DMS53 treated with DMSO at 0.1 percent for 48 hours (cell line): ENCODE measurements around the gene CDKN2AIP.
A peak's percentile ranks its signal among the peaks of the same experiment; 100 is the strongest.
"Not testable (repeated sequence)": the region's sequence is repeated elsewhere in the genome, so short reads cannot be mapped to it uniquely, and the experiment has no call there.

ENCODE experiments used
- DNase-seq: peaks from one replicate; lab custom pipeline; 2025; ENCODE audit not compliant: unreplicated experiment; lab: John Stamatoyannopoulos, UW

CDKN2AIP gene

DNA sequence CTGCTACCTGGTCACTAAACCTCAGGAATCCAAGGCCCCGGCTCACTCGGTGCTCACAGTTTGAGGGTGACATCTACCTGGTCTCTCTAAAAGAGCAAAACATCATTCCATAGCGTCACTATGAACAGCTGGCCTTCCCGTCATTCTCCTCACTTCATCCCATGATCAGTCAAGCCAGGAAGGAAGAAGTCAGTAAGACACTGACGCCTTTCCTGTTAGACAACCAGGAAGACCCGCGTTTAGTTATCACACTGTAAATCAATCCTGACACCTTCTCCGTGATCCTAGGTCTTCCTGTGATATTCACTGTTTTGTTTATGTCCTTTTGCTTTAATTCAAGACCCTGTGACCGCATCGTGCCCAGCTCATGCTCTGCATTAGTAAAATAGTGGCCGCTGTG, 31.6 kb upstream of the CDKN2AIP start:
- DNase-seq: no peak

DNA sequence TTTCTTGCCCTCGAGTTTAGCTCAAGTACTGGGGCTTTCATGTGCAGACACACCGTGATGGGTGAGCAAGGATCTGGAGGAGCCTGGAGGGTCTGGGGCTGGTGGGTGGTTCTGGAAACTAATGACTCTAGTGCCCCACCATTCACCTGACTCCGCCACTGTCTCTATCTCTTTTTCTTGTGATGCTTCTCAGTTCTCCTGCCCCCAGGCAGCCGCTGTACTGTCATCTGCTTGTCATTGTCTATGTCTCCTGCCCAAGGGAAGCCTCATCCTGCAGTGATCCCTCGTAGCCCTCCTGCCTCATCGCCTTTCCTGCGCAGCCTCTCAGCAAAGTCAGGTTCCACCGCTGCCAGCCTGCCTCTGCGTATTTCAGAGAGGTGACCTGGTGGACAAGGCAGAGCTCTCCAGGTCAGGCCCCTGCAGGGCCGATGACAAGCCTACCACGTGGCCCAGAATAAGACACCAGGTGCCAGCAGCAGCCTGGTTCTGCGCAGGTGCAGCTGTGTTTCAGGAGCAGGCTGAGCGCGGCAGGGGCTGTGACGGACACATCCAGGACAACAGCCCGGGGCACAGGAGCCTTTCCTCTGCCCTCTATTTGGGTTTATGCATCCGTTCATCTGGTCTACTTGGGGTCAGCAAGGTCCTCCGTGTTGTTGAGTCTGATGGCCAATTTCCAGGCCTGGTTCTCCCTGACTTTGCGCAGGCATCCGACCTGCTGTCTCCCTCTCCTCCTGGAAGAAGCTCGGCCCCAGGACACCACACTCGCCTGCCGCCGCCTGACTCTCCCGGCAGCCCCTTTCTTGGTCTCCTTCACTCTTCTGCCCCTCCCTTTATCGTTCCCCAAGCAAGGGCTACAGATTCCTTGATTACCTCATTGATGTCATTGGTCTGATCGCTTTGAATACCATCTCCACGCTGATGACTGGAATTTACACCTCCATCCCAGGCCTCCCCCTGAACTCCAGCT, 30.9 kb upstream of the CDKN2AIP start:
- DNase-seq: no peak

DNA sequence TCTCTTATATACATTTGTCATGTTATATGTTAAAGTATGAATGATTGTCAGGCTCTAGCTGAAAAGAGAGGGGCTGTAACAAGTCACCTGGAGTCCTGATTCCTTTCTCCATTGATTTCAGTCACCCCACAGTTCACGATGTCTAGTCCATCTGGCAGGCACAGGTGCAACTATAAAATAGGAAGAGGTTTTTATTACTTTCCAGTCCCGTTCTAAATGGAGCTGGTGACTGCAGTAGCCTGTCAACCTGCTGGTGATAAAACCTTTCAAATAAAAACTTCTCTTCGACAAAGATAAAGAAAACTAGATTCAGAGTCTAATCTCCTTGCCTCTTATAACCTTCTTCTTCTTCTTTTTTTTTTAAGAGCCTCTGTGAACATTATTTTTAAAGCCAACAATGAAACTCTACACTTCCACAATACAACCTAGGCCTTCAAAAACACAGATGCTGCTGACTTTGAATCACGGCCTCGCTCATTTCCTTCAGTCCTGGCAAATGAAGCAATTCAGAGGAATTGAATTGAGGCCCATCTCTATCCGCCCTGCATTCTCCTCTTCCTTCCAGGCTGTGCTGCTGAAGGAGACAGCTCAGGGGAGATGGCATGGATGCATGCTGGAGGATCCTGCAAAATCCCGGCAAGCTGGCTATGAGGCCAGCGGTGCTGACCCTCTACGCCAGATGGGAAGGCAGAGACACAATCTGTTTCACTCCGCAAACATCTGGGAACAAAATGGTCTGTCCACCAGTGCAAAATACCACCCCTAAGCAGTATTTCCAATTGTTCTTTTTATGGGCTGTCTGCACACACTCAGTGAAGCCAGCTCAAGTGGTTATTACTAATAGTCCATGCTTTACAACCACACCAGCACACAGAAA, 27.3 kb upstream of the CDKN2AIP start:
- DNase-seq: no peak

DNA sequence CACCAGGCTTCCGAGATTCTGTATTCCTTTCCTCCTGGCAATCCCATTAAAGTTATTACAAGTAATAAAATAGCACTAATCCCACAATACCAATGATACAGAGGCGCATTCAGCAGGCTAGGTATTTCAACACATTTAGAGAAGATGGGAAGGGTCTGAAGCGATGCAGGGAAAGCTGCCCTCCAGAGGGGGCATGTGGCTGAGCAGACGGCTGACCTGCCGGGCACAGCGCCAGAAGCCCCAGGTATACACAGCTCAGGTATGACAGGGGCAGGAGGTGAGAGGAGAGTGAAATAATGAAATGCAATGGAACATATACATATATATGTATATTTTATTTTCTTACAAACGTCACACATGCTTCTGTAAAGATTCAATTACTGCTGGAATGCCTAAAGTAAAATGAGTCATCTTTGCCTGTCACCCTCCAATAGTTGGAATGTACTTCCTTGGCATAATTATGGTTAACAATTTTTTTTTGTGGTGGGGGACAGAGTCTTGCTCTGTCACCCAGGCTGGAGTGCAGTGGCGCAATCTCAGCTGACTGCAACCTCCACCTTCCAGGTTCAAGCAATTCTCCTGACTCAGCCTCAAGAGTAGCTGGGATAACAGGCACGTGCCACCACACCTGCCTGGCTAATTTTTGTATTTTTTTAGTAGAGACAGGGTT, 21.3 kb upstream of the CDKN2AIP start:
- no peak for DNase-seq

DNA sequence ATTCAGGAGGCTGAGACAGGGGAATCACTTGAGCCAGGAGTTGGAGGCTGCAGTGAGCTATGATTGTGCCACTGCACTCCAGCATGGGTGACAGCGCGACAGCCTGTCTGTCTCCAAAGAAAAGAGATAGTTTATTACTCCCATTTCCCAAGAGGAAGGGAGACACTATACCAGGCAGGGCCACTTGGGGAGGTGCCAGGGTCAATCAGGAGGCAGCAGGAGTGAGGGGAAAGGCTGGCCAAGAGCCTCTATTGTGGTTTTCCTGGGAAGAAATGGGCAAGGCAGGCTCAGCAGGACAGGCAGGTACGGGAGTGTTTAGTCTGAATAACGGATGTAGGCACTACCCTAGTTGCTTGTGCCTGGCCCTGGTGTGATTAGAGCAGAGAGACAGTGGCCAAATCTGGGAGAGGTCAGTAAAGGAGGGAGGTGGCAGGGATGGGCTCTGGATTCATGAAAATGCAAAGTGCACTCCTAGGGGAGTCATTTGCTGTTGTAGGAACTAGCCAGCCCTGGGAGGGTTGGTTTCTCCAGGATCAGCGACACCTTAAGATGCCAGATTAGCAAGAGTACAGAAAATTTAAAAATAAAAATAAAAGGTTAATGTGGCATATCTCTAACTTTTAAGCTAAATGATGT, 20.2 kb upstream of the CDKN2AIP start:
- no peak for DNase-seq

DNA sequence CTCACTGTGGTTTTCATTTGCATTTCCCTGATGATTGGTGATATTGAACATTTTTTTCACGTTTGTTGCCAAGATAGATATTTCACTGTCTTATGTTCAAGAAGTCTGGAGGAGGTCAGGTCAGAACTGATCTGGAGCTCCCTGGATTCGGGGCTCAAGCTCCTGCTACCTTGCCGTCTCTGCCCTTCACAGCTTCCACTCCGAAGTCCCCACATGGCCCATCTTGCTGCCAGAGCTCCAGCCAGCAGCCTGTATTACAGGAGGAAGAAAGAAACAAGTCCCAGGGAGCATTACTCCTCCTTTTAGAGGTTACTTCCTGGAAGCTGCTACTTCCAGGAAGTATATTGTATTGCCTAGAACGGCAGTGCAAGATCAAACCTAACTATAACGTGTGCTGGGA, 17.9 kb upstream of the CDKN2AIP start:
- DNase-seq: no peak

DNA sequence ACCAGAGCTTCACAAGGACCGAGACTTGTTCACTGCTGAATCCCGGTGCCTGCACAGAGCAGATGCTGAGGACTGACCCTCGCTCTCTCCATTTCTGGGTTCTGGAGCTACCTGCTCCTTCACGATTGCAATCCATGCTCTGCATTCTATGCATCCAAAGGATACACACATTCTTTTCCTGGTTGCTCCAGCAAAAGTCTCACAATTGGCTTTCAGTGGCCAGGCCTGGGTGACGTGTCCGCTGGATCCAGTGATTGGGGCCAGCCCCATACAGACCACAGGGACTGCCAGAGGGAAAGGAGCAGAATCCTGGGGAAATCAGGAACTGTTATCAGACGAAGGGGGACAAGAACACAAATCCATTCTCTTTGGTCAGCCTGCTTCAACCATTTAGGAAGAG, 14.9 kb upstream of the CDKN2AIP start:
- no peak for DNase-seq

DNA sequence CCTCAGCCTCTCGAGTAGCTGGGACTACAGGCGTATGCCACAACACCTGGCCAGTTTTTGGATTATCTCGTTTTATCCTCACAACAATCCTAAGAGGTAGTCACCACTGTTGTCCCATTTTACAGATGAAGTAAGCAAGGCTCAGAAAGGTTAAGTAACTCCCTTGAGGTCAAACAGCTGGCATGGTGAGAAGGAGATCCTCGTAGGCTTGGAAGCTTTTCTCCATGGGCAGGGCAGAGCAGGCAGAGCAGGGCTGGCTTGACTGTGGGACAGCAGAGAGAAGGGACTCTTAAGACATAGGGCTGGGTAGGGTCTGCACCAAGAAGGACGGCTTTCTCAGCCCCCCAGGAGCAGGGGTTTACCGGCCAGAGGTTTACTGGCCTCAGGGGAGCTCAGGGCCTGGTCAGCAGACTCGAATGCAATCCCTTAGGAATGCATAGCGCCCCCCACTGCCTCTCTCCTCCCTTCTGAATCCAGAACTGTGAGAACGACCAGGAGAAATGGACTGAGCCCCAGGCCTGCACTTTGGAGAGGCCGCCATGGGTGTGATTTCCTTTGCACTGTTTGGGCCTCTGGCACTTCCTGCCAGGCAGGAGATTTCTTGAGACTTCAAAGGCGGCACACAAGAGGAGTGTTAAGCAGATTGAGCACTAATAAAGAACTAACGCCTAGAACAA, 14.0 kb upstream of the CDKN2AIP start:
- DNase-seq: no peak

DNA sequence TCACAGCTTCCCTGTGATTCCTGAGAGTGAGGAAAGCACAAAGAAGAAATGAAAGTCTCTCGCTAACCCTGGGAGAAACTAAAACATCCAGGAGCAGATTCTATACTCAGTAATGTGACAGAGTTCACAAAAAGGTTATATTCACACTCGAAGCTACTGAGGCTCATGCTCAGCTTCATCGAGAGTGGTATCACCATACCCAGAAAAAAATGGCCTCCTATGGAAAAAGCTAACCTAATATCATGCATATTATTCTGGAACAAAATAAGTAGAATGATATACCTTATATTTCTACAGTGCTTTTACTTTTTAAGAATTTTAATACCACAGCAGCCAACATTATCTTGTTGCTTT, 13.5 kb upstream of the CDKN2AIP start:
- DNase-seq: no peak

DNA sequence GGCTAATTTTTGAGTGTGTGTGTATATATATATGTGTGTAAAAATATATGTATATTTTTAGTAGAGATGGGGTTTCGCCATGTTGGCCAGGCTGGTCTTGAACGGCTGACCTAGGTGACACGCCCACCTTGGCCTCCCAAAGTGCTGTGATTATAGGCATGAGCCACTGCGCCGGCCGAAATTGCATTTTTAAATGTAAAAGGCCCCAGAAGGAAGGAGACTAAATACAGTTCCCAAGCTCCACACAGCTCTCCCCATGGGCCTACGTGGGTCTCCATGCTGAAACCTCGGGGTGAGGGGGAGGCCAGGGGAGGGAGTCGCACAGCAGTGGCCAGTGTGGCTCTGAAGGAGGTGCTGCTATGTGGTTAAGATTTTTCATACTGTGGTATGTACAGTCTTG, 12.8 kb upstream of the CDKN2AIP start:
- DNase-seq: no peak

DNA sequence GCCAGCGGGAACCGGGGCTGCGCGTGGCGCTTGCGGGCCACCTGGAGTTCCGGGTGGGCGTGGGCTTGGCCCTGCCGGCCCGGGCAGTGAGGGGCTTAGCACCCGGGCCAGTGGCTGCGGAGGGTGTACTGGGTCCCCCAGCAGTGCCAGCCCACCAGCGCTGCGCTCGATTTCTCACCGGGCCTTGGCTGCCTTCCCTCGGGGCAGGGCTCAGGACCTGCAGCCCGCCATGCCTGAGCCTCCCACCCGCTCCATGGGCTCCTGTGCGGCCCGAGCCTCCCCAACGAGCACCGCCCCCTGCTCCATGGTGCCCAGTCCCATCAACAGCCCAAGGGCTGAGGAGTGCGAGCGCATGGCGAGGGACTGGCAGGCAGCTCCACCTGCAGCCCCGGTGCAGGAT, 11.3 kb upstream of the CDKN2AIP start:
- not testable (repeated sequence) for DNase-seq

DNA sequence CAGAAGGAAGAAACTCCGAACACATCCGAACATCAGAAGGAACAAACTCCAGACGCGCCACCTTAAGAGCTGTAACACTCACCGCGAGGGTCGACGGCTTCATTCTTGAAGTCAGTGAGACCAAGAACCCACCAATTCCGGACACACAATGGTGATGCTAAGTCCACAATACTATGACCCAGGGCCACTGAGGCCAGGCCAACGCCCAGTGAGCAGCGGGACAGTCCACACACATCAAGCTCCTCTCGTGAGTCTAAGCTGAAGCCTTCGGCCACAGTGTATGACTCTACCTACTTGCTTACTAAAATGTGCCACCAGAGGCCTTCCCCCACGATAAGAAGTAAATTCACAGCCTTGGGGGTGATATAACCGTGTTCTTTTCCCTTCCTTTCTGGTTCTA, 10.2 kb upstream of the CDKN2AIP start:
- no peak for DNase-seq

DNA sequence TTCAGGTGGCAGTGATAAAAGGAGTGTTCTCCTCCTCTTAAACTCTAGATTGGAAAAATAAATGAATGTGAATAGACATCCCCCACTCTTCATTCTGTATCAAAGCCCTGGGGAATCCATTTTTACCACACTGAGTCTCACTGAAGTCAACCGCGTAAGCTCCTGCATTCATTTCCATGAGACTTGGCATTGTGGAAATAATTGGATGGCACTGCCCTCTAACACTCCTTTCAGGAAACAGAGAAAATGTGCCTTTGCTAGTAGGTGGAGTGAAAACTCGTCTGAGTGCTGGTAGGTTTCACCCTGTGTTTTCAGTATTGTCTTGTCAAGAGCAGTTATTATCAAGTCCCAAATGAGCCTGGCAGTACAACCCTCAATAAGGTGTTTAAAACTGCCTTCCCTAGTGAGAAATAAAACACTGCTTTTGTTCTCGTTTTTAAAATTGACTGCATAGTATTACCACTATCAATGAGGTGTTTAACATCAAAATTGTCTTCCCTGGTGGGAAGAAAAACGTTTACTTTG, 9.7 kb upstream of the CDKN2AIP start:
- DNase-seq: no peak

DNA sequence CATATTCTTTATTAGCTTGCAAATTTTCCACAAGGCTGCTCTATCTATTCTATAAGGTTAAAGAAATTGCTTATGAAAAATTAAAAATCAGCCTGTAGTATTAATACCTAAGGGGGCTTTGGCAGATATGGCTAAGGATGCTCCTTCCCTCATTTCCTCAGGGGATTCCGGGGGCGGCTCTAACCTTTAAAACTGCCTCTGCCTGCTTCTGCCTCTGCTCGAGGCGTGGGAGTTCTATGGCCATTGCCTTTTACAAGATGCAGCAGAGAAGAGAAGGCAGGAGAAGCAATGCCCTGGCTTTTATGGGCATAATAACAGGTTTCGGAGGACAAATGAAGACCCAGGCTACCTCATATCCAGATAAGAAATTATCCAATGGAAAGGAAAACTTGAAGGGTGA, 8.6 kb upstream of the CDKN2AIP start:
- no peak for DNase-seq

DNA sequence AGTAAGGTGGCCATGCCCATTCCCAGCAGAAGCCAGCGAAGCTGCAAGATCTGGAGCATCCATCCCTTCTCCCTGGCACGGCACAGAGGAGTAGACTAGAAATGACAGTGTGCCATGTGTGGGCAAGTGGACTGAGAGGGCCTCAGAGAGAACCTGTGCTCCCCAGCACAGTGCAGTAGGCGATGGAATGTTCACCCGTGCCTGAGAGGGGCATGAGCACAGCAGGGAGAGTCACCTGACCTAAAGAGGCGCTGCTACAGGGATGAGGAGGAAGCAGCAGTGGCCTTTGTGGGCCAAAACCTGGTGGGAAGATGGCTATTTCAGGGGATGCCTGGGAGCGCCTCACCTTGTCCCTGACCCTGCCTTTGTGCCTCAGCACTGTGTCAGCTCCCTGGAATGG, 8.0 kb upstream of the CDKN2AIP start:
- no peak for DNase-seq

DNA sequence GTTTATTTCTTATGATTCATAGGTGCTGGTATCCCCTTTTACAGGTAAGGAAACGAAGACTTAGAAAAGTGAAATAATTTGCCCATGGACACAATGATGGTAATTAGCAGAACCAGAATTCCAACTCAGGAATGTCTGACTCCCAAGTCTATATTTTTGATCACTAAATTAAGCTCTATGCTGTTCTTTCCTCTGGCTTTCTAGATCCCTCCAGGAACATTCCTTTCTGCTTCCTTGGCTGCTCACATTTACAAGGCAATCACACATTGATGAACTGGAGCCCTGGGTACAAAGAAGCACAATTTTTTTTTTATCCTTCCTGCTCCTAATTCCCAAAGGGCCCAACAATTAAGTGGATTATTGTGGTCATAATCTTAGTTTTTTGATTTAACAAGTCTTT, 7.0 kb upstream of the CDKN2AIP start:
- no peak for DNase-seq

DNA sequence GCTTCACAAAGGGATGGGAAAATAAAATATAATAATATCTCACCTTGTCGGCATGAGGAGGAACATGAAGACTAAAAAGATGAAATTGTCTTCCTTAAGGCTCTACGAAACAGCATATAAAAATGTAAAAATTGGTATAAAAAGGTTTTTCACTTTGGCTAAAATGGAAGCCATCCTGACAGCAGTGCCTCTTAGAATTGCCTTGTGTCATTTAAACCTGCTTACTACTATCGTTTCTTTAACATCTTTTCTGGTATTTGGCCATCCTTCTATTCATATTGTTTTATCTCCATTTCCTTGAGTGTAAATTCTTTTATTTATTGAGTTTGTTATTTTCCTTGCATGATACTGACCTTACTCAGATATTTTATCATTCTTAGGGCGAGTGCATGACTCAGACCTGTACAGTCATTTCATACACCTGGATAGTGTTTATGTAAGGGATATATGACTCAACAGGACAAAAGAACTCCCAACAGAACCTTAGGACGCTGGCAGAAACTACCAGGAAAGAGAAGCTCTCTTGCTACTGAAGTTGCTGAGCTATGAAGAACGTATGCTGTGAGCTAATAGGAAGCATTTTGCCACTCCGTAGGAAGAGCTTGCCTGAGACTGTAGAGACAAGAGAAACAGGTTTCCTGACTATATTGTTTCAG, 5.8 kb upstream of the CDKN2AIP start:
- DNase-seq: peak; percentile 88

DNA sequence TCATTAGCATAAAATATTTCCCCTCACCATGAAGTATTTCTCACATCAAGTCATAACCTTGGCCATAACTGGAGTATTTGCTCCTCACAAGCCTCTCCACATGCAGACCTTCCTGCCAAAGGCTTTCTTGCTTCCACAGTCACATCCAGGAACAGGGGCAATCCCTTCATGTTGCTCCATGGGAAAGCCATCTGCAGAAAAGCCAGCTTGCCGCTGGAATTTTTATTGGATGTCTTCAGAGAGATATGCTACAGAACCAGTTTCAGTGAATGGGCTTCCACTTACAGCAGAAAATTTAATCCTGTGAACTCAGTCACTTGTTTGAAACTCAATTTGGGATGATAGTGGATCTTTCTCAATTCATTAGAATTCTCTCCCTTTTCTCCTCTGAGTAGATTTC, 3.2 kb upstream of the CDKN2AIP start:
- no peak for DNase-seq

DNA sequence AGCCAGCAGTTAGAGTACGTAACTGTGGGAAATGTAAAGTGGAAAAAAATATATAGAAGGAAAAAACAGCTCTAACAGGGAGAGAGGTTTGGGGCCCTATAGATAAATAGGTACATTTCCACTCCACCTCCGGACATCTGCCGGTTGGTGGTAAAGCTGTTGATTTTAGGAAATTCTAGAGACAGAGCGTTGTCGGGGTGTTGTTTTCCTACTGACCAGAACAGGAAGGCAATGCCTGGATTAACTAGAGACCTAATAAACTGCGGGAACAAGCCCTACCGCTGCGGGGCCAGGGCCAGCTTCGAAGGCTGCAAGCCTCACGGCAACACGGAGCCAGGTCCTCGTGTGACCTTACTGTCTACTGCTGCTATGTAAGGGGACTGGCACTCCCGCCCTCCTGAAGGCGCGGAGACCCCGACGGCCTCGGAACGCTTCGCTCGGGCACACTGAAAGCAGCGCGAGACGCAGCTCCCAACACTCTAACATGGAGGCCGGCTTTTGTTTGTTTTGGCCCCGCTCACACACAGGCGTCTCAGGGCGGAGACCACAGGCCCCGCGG, 702 bp upstream of the CDKN2AIP start:
- DNase-seq: peak; percentile 27

DNA sequence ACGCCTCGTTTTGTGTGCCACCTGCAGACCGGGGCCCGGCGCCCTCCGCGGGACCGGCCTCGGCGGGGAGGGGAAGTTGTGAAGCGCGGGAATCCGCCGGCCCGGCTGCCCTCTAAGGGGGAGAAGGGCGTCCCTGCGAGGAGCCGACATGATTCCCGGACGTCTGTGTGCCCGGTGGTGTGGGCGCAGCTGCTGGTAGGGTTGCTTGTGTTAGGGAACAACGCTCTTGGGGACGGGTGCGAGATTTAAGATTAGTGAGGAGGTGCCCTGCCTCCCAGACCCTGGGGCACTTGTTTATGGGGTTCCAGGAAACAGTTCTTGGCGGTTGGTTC, 627 bp downstream of the CDKN2AIP start:
- peak; percentile 3 for DNase-seq
